D721Med (cell line): ENCODE results near the gene TSTD2.
"Not testable (repeated sequence)": the region's sequence is repeated elsewhere in the genome, so short reads cannot be mapped to it uniquely, and the experiment has no call there.

Experiments used
- DNase-seq: peaks from one replicate; pipeline ENCODE4 v3.0.0; 2011; ENCODE audit warnings: low spot score; ENCODE audit not compliant: insufficient read length
- FAIRE-seq: peaks from 2 replicates; lab custom pipeline; 2011; peaks lifted over from hg19 to GRCh38; lab: Jason Lieb, UNC
- CTCF ChIP-seq: IDR thresholded peaks from 2 replicates; pipeline ENCODE4 v1.5.1; 2012; ENCODE audit warnings: mild to moderate bottlenecking, control low read depth; ENCODE audit not compliant: insufficient read depth; ENCODE audit errors: missing control alignments

Gene TSTD2

GRCh38 chr9:97632248-97632984, 752 bp downstream of the TSTD2 start:
- FAIRE-seq (no peak), DNase-seq (no peak)
- no peak for TF ChIP-seq CTCF

GRCh38 chr9:97630591-97630990, 2.6 kb downstream of the TSTD2 start:
- FAIRE-seq (no peak), DNase-seq (no peak)
- TF ChIP-seq CTCF, result no peak

- DNase-seq (no peak), FAIRE-seq (no peak)
- no peak for TF ChIP-seq CTCF
Observed at GRCh38 chr9:97629156-97629555, 4.0 kb downstream of the TSTD2 start.

GRCh38 chr9:97628668-97629067, 4.5 kb downstream of the TSTD2 start:
- TF ChIP-seq CTCF, result no peak
- DNase-seq, result no peak
- no peak for FAIRE-seq

GRCh38 chr9:97627624-97628023, 5.5 kb downstream of the TSTD2 start:
- DNase-seq (no peak), FAIRE-seq (no peak)
- TF ChIP-seq CTCF, result no peak

GRCh38 chr9:97625620-97626019, 7.5 kb downstream of the TSTD2 start:
- no peak for DNase-seq
- TF ChIP-seq CTCF, result no peak
- no peak for FAIRE-seq

- DNase-seq (no peak), FAIRE-seq (no peak)
- TF ChIP-seq CTCF, result no peak
Observed at GRCh38 chr9:97623946-97624345, 9.2 kb downstream of the TSTD2 start.

- not testable (repeated sequence) for DNase-seq, FAIRE-seq
Observed at GRCh38 chr9:97622483-97622882, 10.7 kb downstream of the TSTD2 start.

- not testable (repeated sequence) for FAIRE-seq, DNase-seq
Observed at GRCh38 chr9:97620063-97620462, 13.1 kb downstream of the TSTD2 start.
